Neural progenitor cell (in vitro differentiated cells): ENCODE data around the gene ALDH1L1.

Source experiments
- EZH2 ChIP-seq: fragments of 200-600 bp; sonication (generic); IDR thresholded peaks from 2 replicates; pipeline ENCODE4 v1.6.1; 2017; ENCODE audit warnings: antibody characterized with exemption, mild to moderate bottlenecking, moderate library complexity
- EZH2phosphoT487 ChIP-seq: fragments of 200-600 bp; sonication (generic); IDR thresholded peaks from 2 replicates; pipeline ENCODE4 v1.6.1; 2017; ENCODE audit warnings: antibody characterized with exemption
- TF ChIP-seq, protein P1 (sequence below): fragments of 200-600 bp; sonication (generic); IDR thresholded peaks from 2 replicates; pipeline ENCODE4 v1.5.1; 2017; ENCODE audit warnings: antibody characterized with exemption, mild to moderate bottlenecking

GRCh38 chr3:126202680-126203079 is 22.3 kb upstream of the ALDH1L1 start:
- no peak for TF ChIP-seq EZH2
- TF ChIP-seq, protein P1, sequence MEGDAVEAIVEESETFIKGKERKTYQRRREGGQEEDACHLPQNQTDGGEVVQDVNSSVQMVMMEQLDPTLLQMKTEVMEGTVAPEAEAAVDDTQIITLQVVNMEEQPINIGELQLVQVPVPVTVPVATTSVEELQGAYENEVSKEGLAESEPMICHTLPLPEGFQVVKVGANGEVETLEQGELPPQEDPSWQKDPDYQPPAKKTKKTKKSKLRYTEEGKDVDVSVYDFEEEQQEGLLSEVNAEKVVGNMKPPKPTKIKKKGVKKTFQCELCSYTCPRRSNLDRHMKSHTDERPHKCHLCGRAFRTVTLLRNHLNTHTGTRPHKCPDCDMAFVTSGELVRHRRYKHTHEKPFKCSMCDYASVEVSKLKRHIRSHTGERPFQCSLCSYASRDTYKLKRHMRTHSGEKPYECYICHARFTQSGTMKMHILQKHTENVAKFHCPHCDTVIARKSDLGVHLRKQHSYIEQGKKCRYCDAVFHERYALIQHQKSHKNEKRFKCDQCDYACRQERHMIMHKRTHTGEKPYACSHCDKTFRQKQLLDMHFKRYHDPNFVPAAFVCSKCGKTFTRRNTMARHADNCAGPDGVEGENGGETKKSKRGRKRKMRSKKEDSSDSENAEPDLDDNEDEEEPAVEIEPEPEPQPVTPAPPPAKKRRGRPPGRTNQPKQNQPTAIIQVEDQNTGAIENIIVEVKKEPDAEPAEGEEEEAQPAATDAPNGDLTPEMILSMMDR: no peak
- no peak for TF ChIP-seq EZH2phosphoT487
